HepG2 (cell line): Measurements from ENCODE around the gene TRMT1. TPM values are rescaled to one million over a fixed set of nuclear protein-coding genes. Genes with fewer than 3 reads are reported as not detected.

Experiments
- BCL6 ChIP-seq: IDR thresholded peaks from 2 replicates; pipeline ENCODE4 v1.6.1; 2016; ENCODE audit warnings: missing genetic modification reagents, missing compliant biosample characterization
- HOMEZ ChIP-seq: IDR thresholded peaks from 2 replicates; pipeline ENCODE4 v1.6.1; 2016; ENCODE audit warnings: low read depth
- ZNF280B ChIP-seq: sonication (generic); formaldehyde crosslinking; IDR thresholded peaks from 2 replicates; pipeline ENCODE4 v1.5.0; 2020; ENCODE audit warnings: missing genetic modification reagents, mild to moderate bottlenecking, borderline replicate concordance
- polyA plus RNA-seq, 8 experiments: library from polyadenylated mRNA; depleted of rRNA in 3 of 8; stranded (reverse) in 7 of 8; unstranded in 1 of 8; fragments of >200 nt; fragmentation: Illumina TruSeq in 4 of 8; extraction: Trizol in 4 of 8; gene quantifications; 2 replicates each; pipeline versions ENCODE4 v1.2.1 to v1.2.3, GENCODE V29; 2011 to 2016; ENCODE audit warnings: low read depth in 4 of 8, missing spikeins in 1 of 8, mixed read lengths in 1 of 8; ENCODE audit not compliant: insufficient read depth in 1 of 8
- total RNA-seq, 5 experiments: library from RNA; depleted of rRNA; stranded (reverse); fragments of >200 nt; fragmentation: Illumina TruSeq; extraction: Trizol; gene quantifications; 2 replicates each; pipeline ENCODE4 v1.2.3, GENCODE V29; 2016; ENCODE audit warnings: low read depth in 1 of 5
- TF ChIP-seq, protein P1 (sequence below): sonication (generic); formaldehyde crosslinking; IDR thresholded peaks from 2 replicates; pipeline ENCODE4 v1.5.1; 2020; ENCODE audit warnings: mild to moderate bottlenecking, missing genetic modification reagents, moderate library complexity
- TF ChIP-seq, protein P2 (sequence below): sonication (generic); formaldehyde crosslinking; IDR thresholded peaks from 2 replicates; pipeline ENCODE4 v1.4.0; 2020; ENCODE audit warnings: missing genetic modification reagents
- TF ChIP-seq, protein P3 (sequence below): sonication (generic); formaldehyde crosslinking; IDR thresholded peaks from 2 replicates; pipeline ENCODE4 v1.5.0; 2020; ENCODE audit warnings: missing genetic modification reagents

TRMT1 gene
- total and polyA plus RNA-seq, 2 of the 13 experiments (the other 11 are each of a cell fraction or from before 2014, with no cell fraction given) = 35.5 to 44.1 TPM

- TF ChIP-seq, protein P1, sequence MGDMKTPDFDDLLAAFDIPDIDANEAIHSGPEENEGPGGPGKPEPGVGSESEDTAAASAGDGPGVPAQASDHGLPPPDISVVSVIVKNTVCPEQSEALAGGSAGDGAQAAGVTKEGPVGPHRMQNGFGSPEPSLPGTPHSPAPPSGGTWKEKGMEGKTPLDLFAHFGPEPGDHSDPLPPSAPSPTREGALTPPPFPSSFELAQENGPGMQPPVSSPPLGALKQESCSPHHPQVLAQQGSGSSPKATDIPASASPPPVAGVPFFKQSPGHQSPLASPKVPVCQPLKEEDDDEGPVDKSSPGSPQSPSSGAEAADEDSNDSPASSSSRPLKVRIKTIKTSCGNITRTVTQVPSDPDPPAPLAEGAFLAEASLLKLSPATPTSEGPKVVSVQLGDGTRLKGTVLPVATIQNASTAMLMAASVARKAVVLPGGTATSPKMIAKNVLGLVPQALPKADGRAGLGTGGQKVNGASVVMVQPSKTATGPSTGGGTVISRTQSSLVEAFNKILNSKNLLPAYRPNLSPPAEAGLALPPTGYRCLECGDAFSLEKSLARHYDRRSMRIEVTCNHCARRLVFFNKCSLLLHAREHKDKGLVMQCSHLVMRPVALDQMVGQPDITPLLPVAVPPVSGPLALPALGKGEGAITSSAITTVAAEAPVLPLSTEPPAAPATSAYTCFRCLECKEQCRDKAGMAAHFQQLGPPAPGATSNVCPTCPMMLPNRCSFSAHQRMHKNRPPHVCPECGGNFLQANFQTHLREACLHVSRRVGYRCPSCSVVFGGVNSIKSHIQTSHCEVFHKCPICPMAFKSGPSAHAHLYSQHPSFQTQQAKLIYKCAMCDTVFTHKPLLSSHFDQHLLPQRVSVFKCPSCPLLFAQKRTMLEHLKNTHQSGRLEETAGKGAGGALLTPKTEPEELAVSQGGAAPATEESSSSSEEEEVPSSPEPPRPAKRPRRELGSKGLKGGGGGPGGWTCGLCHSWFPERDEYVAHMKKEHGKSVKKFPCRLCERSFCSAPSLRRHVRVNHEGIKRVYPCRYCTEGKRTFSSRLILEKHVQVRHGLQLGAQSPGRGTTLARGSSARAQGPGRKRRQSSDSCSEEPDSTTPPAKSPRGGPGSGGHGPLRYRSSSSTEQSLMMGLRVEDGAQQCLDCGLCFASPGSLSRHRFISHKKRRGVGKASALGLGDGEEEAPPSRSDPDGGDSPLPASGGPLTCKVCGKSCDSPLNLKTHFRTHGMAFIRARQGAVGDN (CRISPR knock-in tag) = peak; percentile 11; the same call in 1 of the 2 replicates
- TF ChIP-seq, protein P2, sequence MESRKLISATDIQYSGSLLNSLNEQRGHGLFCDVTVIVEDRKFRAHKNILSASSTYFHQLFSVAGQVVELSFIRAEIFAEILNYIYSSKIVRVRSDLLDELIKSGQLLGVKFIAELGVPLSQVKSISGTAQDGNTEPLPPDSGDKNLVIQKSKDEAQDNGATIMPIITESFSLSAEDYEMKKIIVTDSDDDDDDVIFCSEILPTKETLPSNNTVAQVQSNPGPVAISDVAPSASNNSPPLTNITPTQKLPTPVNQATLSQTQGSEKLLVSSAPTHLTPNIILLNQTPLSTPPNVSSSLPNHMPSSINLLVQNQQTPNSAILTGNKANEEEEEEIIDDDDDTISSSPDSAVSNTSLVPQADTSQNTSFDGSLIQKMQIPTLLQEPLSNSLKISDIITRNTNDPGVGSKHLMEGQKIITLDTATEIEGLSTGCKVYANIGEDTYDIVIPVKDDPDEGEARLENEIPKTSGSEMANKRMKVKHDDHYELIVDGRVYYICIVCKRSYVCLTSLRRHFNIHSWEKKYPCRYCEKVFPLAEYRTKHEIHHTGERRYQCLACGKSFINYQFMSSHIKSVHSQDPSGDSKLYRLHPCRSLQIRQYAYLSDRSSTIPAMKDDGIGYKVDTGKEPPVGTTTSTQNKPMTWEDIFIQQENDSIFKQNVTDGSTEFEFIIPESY (CRISPR knock-in tag) = 0 out of 2 replicates have a peak, but pooled peaks have one; percentile 5
- TF ChIP-seq HOMEZ (CRISPR knock-in tag) = no peak
- no peak for TF ChIP-seq ZNF280B (CRISPR knock-in tag)
- TF ChIP-seq, protein P3, sequence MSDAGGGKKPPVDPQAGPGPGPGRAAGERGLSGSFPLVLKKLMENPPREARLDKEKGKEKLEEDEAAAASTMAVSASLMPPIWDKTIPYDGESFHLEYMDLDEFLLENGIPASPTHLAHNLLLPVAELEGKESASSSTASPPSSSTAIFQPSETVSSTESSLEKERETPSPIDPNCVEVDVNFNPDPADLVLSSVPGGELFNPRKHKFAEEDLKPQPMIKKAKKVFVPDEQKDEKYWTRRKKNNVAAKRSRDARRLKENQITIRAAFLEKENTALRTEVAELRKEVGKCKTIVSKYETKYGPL = no peak
- TF ChIP-seq BCL6 (CRISPR knock-in tag) = no peak
Measured at GRCh38 chr19:13094106-13094504, 22.4 kb downstream of the TRMT1 start (continued).
